D341Med (cell line): ENCODE results near the gene PHACTR4.
"Not testable (repeated sequence)": the region's sequence is repeated elsewhere in the genome, so short reads cannot be mapped to it uniquely, and the experiment has no call there.

Source experiments
- DNase-seq: peaks from one replicate; pipeline ENCODE4 v3.0.0; 2012; ENCODE audit warnings: low spot score

The PHACTR4 gene

GRCh38 chr1:28503117-28503516, 133.6 kb downstream of the PHACTR4 start:
- no peak for DNase-seq

- DNase-seq, result peak; percentile 92
These were observed 136.1 kb downstream of the PHACTR4 start, which contains the start of gene RCC1 for GRCh38 chr1:28505406-28506187. TSS of gene RCC1 (plus strand) at chr1:28506043. CDS start at chr1:28529867, 23,824 bp downstream.

GRCh38 chr1:28506907-28507246, 137.3 kb downstream of the PHACTR4 start:
- no peak for DNase-seq

- DNase-seq, result no peak
These were observed 137.7 kb downstream of the PHACTR4 start for GRCh38 chr1:28507247-28507645.

- no peak for DNase-seq
These were observed 138.3 kb downstream of the PHACTR4 start for GRCh38 chr1:28507646-28508434.

- DNase-seq, result no peak
These were observed 138.9 kb downstream of the PHACTR4 start for GRCh38 chr1:28508435-28508754.

- no peak for DNase-seq
These were observed 140.2 kb downstream of the PHACTR4 start for GRCh38 chr1:28509705-28510272.

GRCh38 chr1:28510273-28510969, 140.9 kb downstream of the PHACTR4 start:
- DNase-seq, result no peak

- no peak for DNase-seq
These were observed 141.5 kb downstream of the PHACTR4 start for GRCh38 chr1:28510970-28511440.

- DNase-seq, result no peak
These were observed 142.6 kb downstream of the PHACTR4 start for GRCh38 chr1:28512058-28512611.

- DNase-seq, result not testable (repeated sequence)
These were observed 144.9 kb downstream of the PHACTR4 start for GRCh38 chr1:28514445-28514933.

GRCh38 chr1:28516518-28516956, 147.0 kb downstream of the PHACTR4 start:
- DNase-seq, result no peak

- no peak for DNase-seq
These were observed 148.1 kb downstream of the PHACTR4 start for GRCh38 chr1:28517649-28517999.

GRCh38 chr1:28518000-28518744, 148.6 kb downstream of the PHACTR4 start:
- DNase-seq, result peak; percentile 91

- no peak for DNase-seq
These were observed 149.3 kb downstream of the PHACTR4 start for GRCh38 chr1:28518745-28519341.

GRCh38 chr1:28519946-28520725, 150.6 kb downstream of the PHACTR4 start:
- DNase-seq, result no peak

- not testable (repeated sequence) for DNase-seq
These were observed 151.3 kb downstream of the PHACTR4 start for GRCh38 chr1:28520796-28521195.

- DNase-seq, result no peak
These were observed 152.1 kb downstream of the PHACTR4 start for GRCh38 chr1:28521502-28522164.

GRCh38 chr1:28522537-28522936, 153.0 kb downstream of the PHACTR4 start:
- DNase-seq, result not testable (repeated sequence)
